Esophagus squamous epithelium (tissue), 5 donors: ENCODE results near the gene PHOSPHO1. TPM values are rescaled to one million over a fixed set of nuclear protein-coding genes. Genes with fewer than 3 reads are reported as not detected.
A peak's percentile ranks its signal among the peaks of the same experiment; 100 is the strongest.
"Not testable (repeated sequence)": the region's sequence is repeated elsewhere in the genome, so short reads cannot be mapped to it uniquely, and the experiment has no call there.

Source experiments
- DNase-seq: peaks from one replicate; lab custom pipeline; 2025; lab: John Stamatoyannopoulos, UW
- H3K27ac ChIP-seq, 4 donors: fragments of 200-600 bp; sonication (generic); one replicate each; pipeline ENCODE4 v1.5.1; 2016 to 2019; ENCODE audit warnings: mild to moderate bottlenecking in 1 of 4
- H3K27me3 ChIP-seq, 4 donors: fragments of 200-600 bp; sonication (generic); 1 replicate in 3 of 4; 2 replicates in 1 of 4; pipeline versions ENCODE4 v1.5.1 to v1.6.0; 2017 to 2021; ENCODE audit warnings: antibody characterized with exemption in 1 of 4
- H3K36me3 ChIP-seq, 3 donors: fragments of 200-600 bp; sonication (generic); one replicate each; pipeline ENCODE4 v1.5.1; 2016 to 2019
- H3K4me1 ChIP-seq, 3 donors: fragments of 200-600 bp; sonication (generic); one replicate each; pipeline ENCODE4 v1.5.1; 2017 to 2019
- H3K4me3 ChIP-seq, 4 donors: fragments of 200-600 bp; sonication (generic); 1 replicate in 3 of 4; 2 replicates in 1 of 4; pipeline ENCODE4 v1.5.1; 2016 to 2019; ENCODE audit warnings: mild to moderate bottlenecking in 2 of 4, moderate library complexity in 1 of 4
- H3K9me3 ChIP-seq, 3 donors: fragments of 200-600 bp; sonication (generic); one replicate each; pipeline ENCODE4 v1.5.1; 2016 to 2019
- POLR2A ChIP-seq, 4 donors: fragments of 450-650 bp; IDR thresholded peaks; one replicate each; pipeline ENCODE4 v1.6.1; 2017; ENCODE audit warnings: antibody characterized with exemption in 4 of 4, mild to moderate bottlenecking in 4 of 4, moderate library complexity in 3 of 4
- WGBS, 2 donors: methylation state at CpG; one replicate each; pipeline ENCODE4 v1.1.5; 2018; 5-methylcytosine and 5-hydroxymethylcytosine counted together
- intact Hi-C: fragments of 100-400 bp; cut with DNase I; formaldehyde crosslinking; loops from one replicate; pipeline ENCODE4 v1.15.0; 2022
- total RNA-seq, 4 donors: library from RNA; depleted of rRNA; stranded (reverse); fragments of >200 nt; gene quantifications; one replicate each; pipeline ENCODE4 v1.1.0, GENCODE V29; 2016
- TF ChIP-seq, protein P1 (sequence below), 6 experiments: fragments of 450-650 bp in 4 of 6; fragments of 200-600 bp in 2 of 6; sonication (generic) in 2 of 6; IDR thresholded peaks; one replicate each; pipeline ENCODE4 v1.5.1; 2016 to 2019; ENCODE audit warnings: antibody characterized with exemption in 6 of 6, mild to moderate bottlenecking in 4 of 6, moderate library complexity in 4 of 6
- donor health status: DM: yes; HTN: yes; CAD: no.

Gene PHOSPHO1, protein sequence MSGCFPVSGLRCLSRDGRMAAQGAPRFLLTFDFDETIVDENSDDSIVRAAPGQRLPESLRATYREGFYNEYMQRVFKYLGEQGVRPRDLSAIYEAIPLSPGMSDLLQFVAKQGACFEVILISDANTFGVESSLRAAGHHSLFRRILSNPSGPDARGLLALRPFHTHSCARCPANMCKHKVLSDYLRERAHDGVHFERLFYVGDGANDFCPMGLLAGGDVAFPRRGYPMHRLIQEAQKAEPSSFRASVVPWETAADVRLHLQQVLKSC
- total RNA-seq: 1 to 10 TPM in 1 of 4 donors, under 1 TPM in 1, not detected in 2; 0.38 to 2.4 TPM

DNA sequence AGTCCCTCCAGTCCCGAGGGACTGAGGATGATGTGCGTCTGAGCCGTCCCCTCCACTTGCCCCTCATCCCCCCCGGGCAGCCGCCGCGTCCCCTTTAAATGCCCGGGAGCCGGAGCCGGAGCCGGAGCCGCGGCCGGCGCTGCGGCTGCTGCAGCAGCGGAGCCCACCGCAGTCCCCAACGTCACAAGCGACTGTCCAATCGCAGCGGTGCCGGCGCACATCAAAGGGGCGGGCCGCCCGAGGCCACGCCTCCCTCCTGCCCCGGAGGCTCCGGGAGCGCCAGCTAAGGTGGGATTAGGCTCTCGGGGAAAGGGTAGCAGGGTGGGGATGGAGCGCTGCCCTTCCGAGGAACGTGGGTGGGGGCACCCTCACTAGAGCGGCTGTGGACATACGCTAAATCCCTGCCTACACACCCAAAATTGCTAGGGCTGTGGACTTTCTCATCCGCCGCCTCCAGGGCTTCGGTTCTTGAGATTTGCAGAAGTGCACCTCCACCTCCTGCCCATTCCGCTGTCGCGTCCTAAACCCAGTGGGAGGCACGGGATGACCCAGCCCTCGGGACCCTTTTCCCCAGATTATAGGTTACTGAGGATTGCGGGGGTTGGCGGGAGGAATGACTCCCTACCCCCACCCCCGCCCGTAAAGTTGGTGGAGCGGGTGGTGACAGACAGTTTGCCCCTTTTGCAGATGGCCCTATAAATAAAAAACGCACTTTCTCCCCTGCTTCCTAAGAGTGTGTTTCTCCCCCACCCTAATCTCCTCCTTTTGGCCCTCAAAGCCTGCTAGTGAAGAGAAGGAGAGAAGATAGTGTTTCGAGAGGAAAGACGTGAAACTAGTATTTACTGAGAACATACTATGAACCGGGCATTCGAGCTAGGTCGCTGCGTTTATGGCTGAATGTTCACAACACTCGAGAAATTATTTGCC lies at the start of gene PHOSPHO1:
PHOSPHO1 (minus strand) TSS at position 152 of the 927 bp plus-strand sequence. CDS start 4,096 bp downstream, outside the sequence.
- Histone ChIP-seq H3K9me3 (no peaks in the 10 kb centered on the region), H3K4me3 (peak within 1 kb of the TSS; percentile 38 to 69 (median 50)), H3K36me3 (no peaks in the 10 kb centered on the region), H3K4me1 (peaks cover 9 to 28% (median 11%) of the 10 kb centered on the region in 3 donors), H3K27me3 (peaks cover 0 to 62% (median 3%) of the 10 kb centered on the region in 4 donors), H3K27ac (peak within 1 kb of the TSS; percentile 20 to 39 (median 31))
- TF ChIP-seq POLR2A (IDR thresholded peaks at IDR 0.05): peak in 1 of 4 donors; percentile 34
- TF ChIP-seq, protein P1, sequence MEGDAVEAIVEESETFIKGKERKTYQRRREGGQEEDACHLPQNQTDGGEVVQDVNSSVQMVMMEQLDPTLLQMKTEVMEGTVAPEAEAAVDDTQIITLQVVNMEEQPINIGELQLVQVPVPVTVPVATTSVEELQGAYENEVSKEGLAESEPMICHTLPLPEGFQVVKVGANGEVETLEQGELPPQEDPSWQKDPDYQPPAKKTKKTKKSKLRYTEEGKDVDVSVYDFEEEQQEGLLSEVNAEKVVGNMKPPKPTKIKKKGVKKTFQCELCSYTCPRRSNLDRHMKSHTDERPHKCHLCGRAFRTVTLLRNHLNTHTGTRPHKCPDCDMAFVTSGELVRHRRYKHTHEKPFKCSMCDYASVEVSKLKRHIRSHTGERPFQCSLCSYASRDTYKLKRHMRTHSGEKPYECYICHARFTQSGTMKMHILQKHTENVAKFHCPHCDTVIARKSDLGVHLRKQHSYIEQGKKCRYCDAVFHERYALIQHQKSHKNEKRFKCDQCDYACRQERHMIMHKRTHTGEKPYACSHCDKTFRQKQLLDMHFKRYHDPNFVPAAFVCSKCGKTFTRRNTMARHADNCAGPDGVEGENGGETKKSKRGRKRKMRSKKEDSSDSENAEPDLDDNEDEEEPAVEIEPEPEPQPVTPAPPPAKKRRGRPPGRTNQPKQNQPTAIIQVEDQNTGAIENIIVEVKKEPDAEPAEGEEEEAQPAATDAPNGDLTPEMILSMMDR (IDR thresholded peaks at IDR 0.05): no peak
- 3 to 8% methylated on average over 15 to 25 of the region's 58 CpGs for WGBS, 2 donors
- intact Hi-C loops: no loop called here
- DNase-seq: no peak

DNA sequence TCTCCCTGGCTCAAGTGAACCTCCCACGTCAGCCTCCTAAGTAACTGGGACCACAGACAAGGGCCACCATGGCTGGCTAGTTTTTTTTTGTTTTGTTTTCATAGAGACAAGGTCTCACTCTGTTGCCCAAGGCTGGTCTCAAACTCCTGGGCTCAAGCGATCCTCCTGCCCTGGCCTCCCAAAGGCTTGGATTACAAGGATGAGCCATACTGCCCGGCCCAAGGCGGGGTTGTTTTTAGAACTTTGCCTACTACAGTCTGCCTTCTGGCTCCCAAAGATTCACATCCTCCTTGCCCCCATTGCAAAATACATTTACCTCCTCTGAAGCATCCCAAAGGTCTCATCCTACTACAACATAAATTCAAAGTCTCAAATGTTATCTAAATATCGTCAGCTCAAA lies 49.5 kb upstream of the PHOSPHO1 start:
- WGBS, 2 donors: 82 to 87% methylated on average over 4 to 5 of the region's 5 CpGs
- Histone ChIP-seq H3K9me3 (no peaks in the 10 kb centered on the region), H3K27ac (no peak overlapping the region), H3K36me3 (no peaks in the 10 kb centered on the region), H3K4me1 (no peaks in the 10 kb centered on the region), H3K27me3 (no peaks in the 10 kb centered on the region), H3K4me3 (no peak overlapping the region)
- no peak for DNase-seq
- intact Hi-C loops: no loop called here
- no peak for TF ChIP-seq POLR2A (IDR thresholded peaks at IDR 0.05)
- TF ChIP-seq, protein P1 (IDR thresholded peaks at IDR 0.05): no peak

DNA sequence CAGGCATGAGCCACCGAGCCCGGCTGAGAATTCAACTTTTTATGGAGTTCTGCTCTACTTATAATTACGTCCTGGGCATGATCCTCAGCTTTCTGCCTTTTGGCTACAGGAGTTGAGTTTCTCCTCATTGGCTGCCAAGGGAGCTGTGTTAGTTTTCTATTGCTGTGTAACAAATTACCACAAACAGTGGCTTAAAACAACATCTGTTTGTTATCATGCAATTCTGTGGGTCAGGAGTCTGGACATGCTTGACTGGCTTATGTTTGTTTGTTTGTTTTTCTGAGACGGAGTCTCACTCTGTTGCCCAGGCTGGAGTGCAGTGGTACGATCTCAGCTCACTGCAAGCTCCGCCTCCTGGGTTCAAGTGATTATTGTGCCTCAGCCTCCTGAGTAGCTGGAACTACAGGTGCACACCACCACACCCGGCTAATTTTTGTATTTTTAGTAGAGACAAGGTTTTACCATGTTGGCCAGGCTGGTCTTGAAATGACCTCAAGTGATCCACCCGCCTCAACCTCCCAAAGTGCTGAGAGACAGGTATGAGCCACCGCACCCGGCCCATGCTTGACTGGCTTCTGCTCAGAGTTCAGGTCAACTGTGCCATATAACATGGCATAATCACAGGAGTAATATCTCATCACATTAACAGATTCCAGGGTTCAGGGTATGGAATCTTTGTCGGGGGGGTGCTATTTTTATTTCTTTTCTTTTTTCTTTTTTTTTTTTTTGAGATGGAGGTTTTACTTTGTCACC lies 48.9 kb upstream of the PHOSPHO1 start:
- H3K9me3 ChIP-seq, H3K27ac ChIP-seq, H3K36me3 ChIP-seq, intact Hi-C loops, H3K27me3 ChIP-seq, H3K4me3 ChIP-seq, H3K4me1 ChIP-seq, DNase-seq: not testable (repeated sequence)
- 79 to 87% methylated on average over 8 to 11 of the region's 11 CpGs for WGBS, 2 donors

DNA sequence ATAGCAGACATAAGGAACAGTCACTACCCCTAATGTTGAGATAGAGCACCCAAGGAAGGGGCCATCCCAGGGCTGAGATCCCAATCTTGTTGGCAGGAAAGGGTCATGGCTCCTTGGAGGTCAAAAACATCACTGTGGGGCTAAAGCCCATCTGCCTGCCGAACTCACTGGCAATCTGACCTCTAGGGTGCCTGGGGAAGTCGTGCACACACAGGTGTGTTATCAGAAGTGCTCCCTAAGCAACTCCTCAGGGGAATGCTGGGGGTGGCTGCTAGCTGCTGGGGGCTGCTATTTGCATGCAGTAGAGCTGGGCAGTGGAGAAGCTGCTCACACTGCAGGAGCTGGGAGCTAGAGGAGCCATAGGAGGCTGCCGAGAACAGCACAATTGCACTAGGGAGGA lies 47.5 kb upstream of the PHOSPHO1 start:
- H3K9me3 ChIP-seq: no peaks in the 10 kb centered on the region
- no peaks in the 10 kb centered on the region for H3K36me3 ChIP-seq
- 45 to 47% methylated on average over 2 to 3 of the region's 3 CpGs for WGBS, 2 donors
- H3K4me3 ChIP-seq: no peak overlapping the region
- no peaks in the 10 kb centered on the region for H3K4me1 ChIP-seq
- H3K27ac ChIP-seq: no peak overlapping the region
- H3K27me3 ChIP-seq: no peaks in the 10 kb centered on the region
- intact Hi-C loops: no loop called here
- TF ChIP-seq, protein P1 (IDR thresholded peaks at IDR 0.05): no peak
- no peak for TF ChIP-seq POLR2A (IDR thresholded peaks at IDR 0.05)
- no peak for DNase-seq

DNA sequence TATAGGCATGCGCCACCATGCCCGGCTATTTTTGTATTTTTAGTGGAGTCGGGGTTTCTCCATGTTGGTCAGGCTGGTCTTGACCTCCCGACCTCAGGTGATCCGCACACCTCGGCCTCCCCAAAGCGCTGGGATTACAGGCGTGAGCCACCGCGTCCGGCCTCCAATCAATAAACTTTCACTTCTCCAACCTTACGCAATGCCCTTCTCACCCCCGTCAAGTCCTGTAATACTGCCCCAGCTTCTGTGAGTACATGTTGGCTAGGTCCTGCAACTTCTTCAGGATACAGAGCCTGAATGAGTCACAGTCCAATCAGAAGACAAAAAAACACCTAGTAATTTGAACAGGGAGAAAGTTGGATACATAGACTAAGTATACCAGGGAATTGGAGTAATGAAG lies 47.1 kb upstream of the PHOSPHO1 start:
- Histone ChIP-seq H3K4me1 (no peaks in the 10 kb centered on the region), H3K27me3 (no peaks in the 10 kb centered on the region), H3K4me3 (no peak overlapping the region), H3K9me3 (no peaks in the 10 kb centered on the region), H3K36me3 (no peaks in the 10 kb centered on the region), H3K27ac (no peak overlapping the region)
- 77 to 79% methylated on average over 10 to 13 of the region's 13 CpGs for WGBS, 2 donors
- no peak for DNase-seq
- intact Hi-C loops: no loop called here
- TF ChIP-seq, protein P1 (IDR thresholded peaks at IDR 0.05): no peak
- no peak for TF ChIP-seq POLR2A (IDR thresholded peaks at IDR 0.05)

DNA sequence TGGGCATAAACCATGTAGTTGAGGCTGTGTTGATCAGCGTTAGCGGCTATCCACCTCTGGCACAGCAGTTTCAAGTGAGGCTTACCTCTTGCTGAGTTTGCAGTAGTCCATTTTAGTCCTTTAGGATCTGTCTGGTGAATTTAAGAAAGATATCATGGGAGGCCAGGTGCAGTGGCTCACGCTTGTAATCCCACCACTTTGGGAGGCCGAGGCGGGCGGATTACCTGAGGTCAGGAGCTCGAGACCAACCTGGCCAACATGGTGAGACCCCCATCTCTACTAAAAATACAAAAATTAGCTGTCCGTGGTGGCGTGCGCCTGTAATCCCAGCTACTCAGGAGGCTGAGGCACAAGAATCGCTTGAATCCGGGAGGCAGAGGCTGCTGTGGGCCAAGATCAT lies 45.4 kb upstream of the PHOSPHO1 start:
- intact Hi-C loops, DNase-seq, H3K27me3 ChIP-seq, H3K4me3 ChIP-seq, H3K27ac ChIP-seq, H3K4me1 ChIP-seq, H3K36me3 ChIP-seq, H3K9me3 ChIP-seq: not testable (repeated sequence)
- 91 to 96% methylated on average over 4 to 6 of the region's 12 CpGs for WGBS, 2 donors
